OCI-LY7 (cell line): ENCODE results near the gene MCRIP1. TPM values are rescaled to one million over a fixed set of nuclear protein-coding genes. Genes with fewer than 3 reads are reported as not detected.

ENCODE experiments used
- BruUV-seq: library from RNA; stranded (reverse); fragments of 400-500 nt; replicated peaks from 2 replicates; lab custom pipeline; 2021; lab: Mats Ljungman, UMichigan
- CTCF ChIA-PET: fragments of 300-600 bp; sonication (Branson Sonifier 250); formaldehyde crosslinking; loops from one replicate; lab custom pipeline; 2022; ENCODE audit warnings: antibody characterized with exemption; ENCODE audit not compliant: unreplicated experiment; lab: Charles Lee
- POLR2A ChIA-PET: fragments of 300-600 bp; sonication (Branson Sonifier 250); formaldehyde crosslinking; loops from one replicate; lab custom pipeline; 2022; ENCODE audit warnings: antibody characterized with exemption; lab: Charles Lee
- DNase-seq: peaks from one replicate; pipeline ENCODE4 v3.0.0-alpha.2; 2015; ENCODE audit warnings: low spot score
- H2AFZ ChIP-seq: fragments of 200-600 bp; sonication (generic), shearing (Covaris generic); 2 replicates; pipeline ENCODE4 v1.6.1; 2014; ENCODE audit warnings: mild to moderate bottlenecking, antibody characterized with exemption, low read length, moderate library complexity
- H3K27ac ChIP-seq: fragments of 200-600 bp; sonication (generic); 2 replicates; pipeline ENCODE4 v1.5.1; 2014; ENCODE audit warnings: mixed run types, low read depth, mild to moderate bottlenecking, moderate library complexity, low read length, inconsistent platforms; ENCODE audit not compliant: poor library complexity, severe bottlenecking
- H3K36me3 ChIP-seq: fragments of 200-600 bp; sonication (generic); 2 replicates; pipeline ENCODE4 v1.6.1; 2014; ENCODE audit warnings: mild to moderate bottlenecking, antibody characterized with exemption, low read length, moderate library complexity, mixed read lengths; ENCODE audit not compliant: insufficient read depth
- H3K4me1 ChIP-seq: fragments of 200-600 bp; sonication (generic); 2 replicates; pipeline ENCODE4 v1.5.1; 2014; ENCODE audit warnings: mild to moderate bottlenecking, low read length; ENCODE audit not compliant: insufficient read depth, poor library complexity, severe bottlenecking
- H3K4me2 ChIP-seq: fragments of 200-600 bp; sonication (generic); 2 replicates; pipeline ENCODE4 v1.6.1; 2014; ENCODE audit warnings: mild to moderate bottlenecking, low read length
- H3K4me3 ChIP-seq: fragments of 200-600 bp; sonication (generic); 2 replicates; pipeline ENCODE4 v1.5.1; 2014; ENCODE audit warnings: mild to moderate bottlenecking, low read depth, low read length; ENCODE audit not compliant: poor library complexity, severe bottlenecking
- H3K79me2 ChIP-seq: fragments of 200-600 bp; sonication (generic); 2 replicates; pipeline ENCODE4 v1.6.1; 2016; ENCODE audit warnings: low read depth, mild to moderate bottlenecking, low read length, moderate library complexity, mixed read lengths; ENCODE audit not compliant: insufficient read depth
- H3K9me2 ChIP-seq: fragments of 200-600 bp; sonication (generic); 2 replicates; pipeline ENCODE4 v1.6.1; 2016; ENCODE audit warnings: mild to moderate bottlenecking, low read length, mixed read lengths; ENCODE audit not compliant: insufficient read depth
- H3K9me3 ChIP-seq: fragments of 200-600 bp; sonication (generic); 2 replicates; pipeline ENCODE4 v1.6.1; 2014; ENCODE audit warnings: mild to moderate bottlenecking, mixed run types, low read length, mixed read lengths
- H4K20me1 ChIP-seq: fragments of 200-600 bp; sonication (generic); 2 replicates; pipeline ENCODE4 v1.6.1; 2014; ENCODE audit warnings: mild to moderate bottlenecking, antibody characterized with exemption, low read length, moderate library complexity, mixed read lengths; ENCODE audit not compliant: insufficient read depth
- CTCF ChIP-seq: fragments of 200-600 bp; sonication (generic); conservative IDR thresholded peaks from 2 replicates; pipeline ENCODE4 v1.5.1; 2014; ENCODE audit warnings: mild to moderate bottlenecking, antibody characterized with exemption, low read length, moderate library complexity, mixed read lengths
- EZH2phosphoT487 ChIP-seq: fragments of 200-600 bp; sonication (generic); IDR thresholded peaks from 2 replicates; pipeline ENCODE4 v1.6.1; 2018; ENCODE audit warnings: low read depth, borderline replicate concordance, mild to moderate bottlenecking, mixed run types, antibody characterized with exemption, low read length, moderate library complexity, mixed read lengths
- intact Hi-C: fragments of 100-400 bp; cut with micrococcal nuclease; formaldehyde crosslinking; loops from one replicate; pipeline ENCODE4 v1.10.0; 2022; ENCODE audit not compliant: unreplicated experiment
- total RNA-seq, 2 experiments: library from RNA; depleted of rRNA in 1 of 2; stranded (reverse); fragments of >200 nt in 1 of 2; shearing (Covaris generic) in 1 of 2; gene quantifications; 2 replicates each; pipeline ENCODE4 v1.2.3, GENCODE V29; 2014 to 2022

The MCRIP1 gene
- total RNA-seq, 2 experiments from 2014 or later: 170 to 288 TPM

- intact Hi-C loops: no loop called here
- Histone ChIP-seq H4K20me1 (no peaks in the 10 kb centered on the region), H3K4me3 (no peak overlapping the region), H3K27ac (no peak overlapping the region), H3K4me1 (no peaks in the 10 kb centered on the region), H3K36me3 (no peaks in the 10 kb centered on the region), H3K79me2 (no peaks in the 10 kb centered on the region), H3K9me3 (no peaks in the 10 kb centered on the region), H3K9me2 (no peaks in the 10 kb centered on the region), H2AFZ (no peak overlapping the region), H3K4me2 (no peak overlapping the region)
- no peak for DNase-seq
- ChIA-PET CTCF (interaction anchor here (0.6 kb wide), 1 partner anchor 147 kb away, joined by 6 read pairs; no protein-coding TSS in a partner anchor), POLR2A (interaction anchor here (0.6 kb wide), 2 partner anchors 14 to 120 kb away, joined by 3 read pairs; no protein-coding TSS in a partner anchor)
- TF ChIP-seq EZH2phosphoT487: no peak
- TF ChIP-seq CTCF: no peak
- no TSS peak for BruUV-seq
These were observed 20.3 kb downstream of the MCRIP1 start for GRCh38 chr17:81812571-81813370.

GRCh38 chr17:81811705-81812570 lies 21.2 kb downstream of the MCRIP1 start:
- ChIA-PET POLR2A (interaction anchor here (0.6 kb wide), 2 partner anchors 15 to 121 kb away, joined by 3 read pairs; no protein-coding TSS in a partner anchor), CTCF (interaction anchor here (0.6 kb wide), 1 partner anchor 146 kb away, joined by 6 read pairs; no protein-coding TSS in a partner anchor)
- intact Hi-C loops: no loop called here
- no peaks in the 10 kb centered on the region for H4K20me1 ChIP-seq
- H2AFZ ChIP-seq: no peak overlapping the region
- H3K79me2 ChIP-seq: no peaks in the 10 kb centered on the region
- no peaks in the 10 kb centered on the region for H3K9me3 ChIP-seq
- no peak overlapping the region for H3K27ac ChIP-seq
- no peak overlapping the region for H3K4me2 ChIP-seq
- DNase-seq: no peak
- TF ChIP-seq CTCF (no peak), EZH2phosphoT487 (no peak)
- no peaks in the 10 kb centered on the region for H3K4me1 ChIP-seq
- H3K36me3 ChIP-seq: no peaks in the 10 kb centered on the region
- BruUV-seq: no TSS peak
- no peak overlapping the region for H3K4me3 ChIP-seq
- no peaks in the 10 kb centered on the region for H3K9me2 ChIP-seq
